ENCODE measurements around the gene MRPL44. TPM values are rescaled to one million over a fixed set of nuclear protein-coding genes. Genes with fewer than 3 reads are reported as not detected.

Gene MRPL44
- total RNA-seq, 1 donor from 2014 or later = 40.0 TPM

GRCh38 chr2:223959688-223960087 lies 2.4 kb downstream of the MRPL44 start:
- ATAC-seq = no peak
- no peak for DNase-seq
- intact Hi-C loops (cut with micrococcal nuclease) = no loop called here

GRCh38 chr2:223967981-223968380 lies 10.7 kb downstream of the MRPL44 start:
- intact Hi-C loops (cut with micrococcal nuclease) = no loop called here
- ATAC-seq (no peak), DNase-seq (no peak)

- intact Hi-C loops (cut with micrococcal nuclease) = no loop called here
- no peak for ATAC-seq
- no peak for DNase-seq
Measured at GRCh38 chr2:223969315-223969714, 12.1 kb downstream of the MRPL44 start.

- ATAC-seq (no peak), DNase-seq (no peak)
- intact Hi-C loops (cut with micrococcal nuclease) = loop anchor here (5.0 kb wide), 1 partner anchor 312 kb away; no protein-coding TSS in a partner anchor
Measured at GRCh38 chr2:223969856-223970255, 12.6 kb downstream of the MRPL44 start.

- intact Hi-C loops (cut with micrococcal nuclease) = loop anchor here (5.0 kb wide), 1 partner anchor 312 kb away; no protein-coding TSS in a partner anchor
- ATAC-seq (peak; percentile 45), DNase-seq (no peak)
Measured at GRCh38 chr2:223970343-223971128, 13.3 kb downstream of the MRPL44 start.

GRCh38 chr2:223971731-223972130 lies 14.5 kb downstream of the MRPL44 start:
- intact Hi-C loops (cut with micrococcal nuclease) = loop anchor here (5.0 kb wide), 1 partner anchor 311 kb away; no protein-coding TSS in a partner anchor
- no peak for DNase-seq
- no peak for ATAC-seq

GRCh38 chr2:223972656-223973102 lies 15.4 kb downstream of the MRPL44 start:
- ATAC-seq = no peak
- intact Hi-C loops (cut with micrococcal nuclease) = loop anchor here (5.0 kb wide), 1 partner anchor 310 kb away; no protein-coding TSS in a partner anchor

GRCh38 chr2:223973606-223974005 lies 16.3 kb downstream of the MRPL44 start:
- DNase-seq (no peak), ATAC-seq (no peak)
- intact Hi-C loops (cut with micrococcal nuclease) = loop anchor here (5.0 kb wide), 1 partner anchor 309 kb away; no protein-coding TSS in a partner anchor

More at GRCh38 chr2:223972656-223973102, 15.4 kb downstream of the MRPL44 start:
- no peak for DNase-seq

GRCh38 chr2:223976635-223977226 lies 19.5 kb downstream of the MRPL44 start:
- ATAC-seq = no peak
- intact Hi-C loops (cut with micrococcal nuclease) = no loop called here
- no peak for DNase-seq

- ATAC-seq = no peak
- intact Hi-C loops (cut with micrococcal nuclease) = no loop called here
- DNase-seq = no peak
Measured at GRCh38 chr2:223978451-223978850, 21.2 kb downstream of the MRPL44 start.

GRCh38 chr2:223979730-223980396 lies 22.6 kb downstream of the MRPL44 start:
- DNase-seq (no peak), ATAC-seq (no peak)
- intact Hi-C loops (cut with micrococcal nuclease) = no loop called here

- no peak for DNase-seq
- no peak for ATAC-seq
- intact Hi-C loops (cut with micrococcal nuclease) = no loop called here
Measured at GRCh38 chr2:223980397-223980735, 23.1 kb downstream of the MRPL44 start.

- DNase-seq = no peak
- no peak for ATAC-seq
- intact Hi-C loops (cut with micrococcal nuclease) = no loop called here
Measured at GRCh38 chr2:223980803-223981202, 23.5 kb downstream of the MRPL44 start.

- no peak for DNase-seq
- intact Hi-C loops (cut with micrococcal nuclease) = no loop called here
- ATAC-seq = no peak
Measured at GRCh38 chr2:223981241-223981640, 24.0 kb downstream of the MRPL44 start.

GRCh38 chr2:223989206-223989855 lies 32.1 kb downstream of the MRPL44 start:
- no peak for DNase-seq
- intact Hi-C loops (cut with micrococcal nuclease) = no loop called here
- no peak for ATAC-seq

- ATAC-seq (no peak), DNase-seq (no peak)
- intact Hi-C loops (cut with micrococcal nuclease) = no loop called here
Measured at GRCh38 chr2:223989856-223990232, 32.6 kb downstream of the MRPL44 start.

- DNase-seq = no peak
- ATAC-seq = no peak
- intact Hi-C loops (cut with micrococcal nuclease) = no loop called here
Measured at GRCh38 chr2:223991611-223992010, 34.3 kb downstream of the MRPL44 start.

GRCh38 chr2:223993634-223994232 lies 36.5 kb downstream of the MRPL44 start:
- intact Hi-C loops (cut with micrococcal nuclease) = loop anchor here (1.0 kb wide), 1 partner anchor 291 kb away; no protein-coding TSS in a partner anchor
- peak; percentile 85 for ATAC-seq
- no peak for DNase-seq

GRCh38 chr2:223994562-223995162 lies 37.4 kb downstream of the MRPL44 start:
- ATAC-seq = no peak
- DNase-seq = no peak
- intact Hi-C loops (cut with micrococcal nuclease) = no loop called here

Measured in left ventricle myocardium superior (tissue), 1 donor.